ENCODE measurements around the gene IFFO2. TPM values are rescaled to one million over a fixed set of nuclear protein-coding genes. Genes with fewer than 3 reads are reported as not detected.
A peak's percentile ranks its signal among the peaks of the same experiment; 100 is the strongest.

IFFO2 gene
- total and polyA plus RNA-seq, 2 of the 8 experiments (the other 6 are each of a cell fraction or from before 2014, with no cell fraction given), result 6.6 to 10.4 TPM

DNA sequence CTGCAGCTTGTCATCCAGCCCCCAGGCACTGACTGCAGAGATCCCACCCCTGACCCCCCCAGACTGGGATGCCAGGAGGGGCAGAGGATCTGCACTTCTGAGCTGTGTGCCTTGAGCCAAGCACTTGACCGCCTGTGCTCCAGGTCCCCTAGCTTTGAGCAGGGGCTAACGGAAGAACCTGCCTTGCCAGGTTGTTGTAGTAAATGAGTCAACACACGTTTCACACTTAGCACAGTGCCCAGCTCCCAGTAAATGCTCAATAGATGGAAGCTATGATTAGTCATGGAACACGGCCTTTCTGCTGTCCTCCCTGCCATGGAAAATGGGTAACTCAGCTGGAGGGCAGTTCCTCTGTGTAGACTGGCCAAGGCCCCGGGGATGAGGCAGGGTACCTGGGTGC, 24.1 kb downstream of the IFFO2 start:
- no peak for DNase-seq (ENCODE audit: low read depth in 1 of 2, low spot score in 2 of 2)
- 81% methylated on average over 5 of the region's 5 CpGs; no CpG with 5 or more reads in 1 of the 2 experiments for WGBS, 2 experiments (ENCODE audit: extremely low coverage in 1 of 2, insufficient coverage in 1 of 2, insufficient read length in 1 of 2, insufficient replicate concordance in 2 of 2, low coverage in 1 of 2, low lambda C conversion rate in 2 of 2, missing lambda C conversion rate in 1 of 2)

More for the DNA sequence above, 24.1 kb downstream of the IFFO2 start:
- H2BK5ac ChIP-seq (ENCODE audit: low read depth, low read length), result peak overlapping the region; percentile 60; the same call in 1 of the 2 replicates
- TF ChIP-seq RAD21 (IDR thresholded peaks at IDR 0.05 in 1 of 2, conservative IDR thresholded peaks at IDR 0.05 in 1 of 2; ENCODE audit: low read depth in 2 of 2, low read length in 2 of 2) (no peak), KDM5A (IDR thresholded peaks at IDR 0.05; ENCODE audit: low read length) (no peak), ATF3 (IDR thresholded peaks at IDR 0.05; ENCODE audit: insufficient read depth, low read depth, low read length) (no peak), RXRA (IDR thresholded peaks at IDR 0.05; ENCODE audit: insufficient read depth, low read depth, low read length) (no peak), KDM1A (IDR thresholded peaks at IDR 0.05; ENCODE audit: borderline replicate concordance, low read length) (no peak), HDAC6 (IDR thresholded peaks at IDR 0.05; ENCODE audit: low read depth, low read length) (no peak), TBP (IDR thresholded peaks at IDR 0.05; ENCODE audit: low read depth, low read length) (no peak), BACH1 (IDR thresholded peaks at IDR 0.05; ENCODE audit: low read length) (no peak), BRCA1 (IDR thresholded peaks at IDR 0.05; ENCODE audit: low read depth, low read length) (no peak), NANOG (IDR thresholded peaks at IDR 0.05; ENCODE audit: insufficient read depth, low read depth, low read length, poor library complexity, severe bottlenecking) (no peak)
- peak overlapping the region; percentile 29; the same call in 1 of the 2 replicates for H4K8ac ChIP-seq (ENCODE audit: extremely low read depth, insufficient read depth, low read length)
- no peaks in the 10 kb centered on the region; the same call in 1 of the 2 replicates for H3K23me2 ChIP-seq (ENCODE audit: low read depth, low read length)
- peaks cover 7% of the 10 kb centered on the region for H3K79me1 ChIP-seq (ENCODE audit: low read depth, low read length)
- H3K36me3 ChIP-seq (ENCODE audit: control insufficient read depth in 2 of 4, insufficient read depth in 4 of 4, low read length in 3 of 4), result no peaks in the 10 kb centered on the region
- H2BK120ac ChIP-seq (replicated peaks; ENCODE audit: low read depth, low read length), result peak overlapping the region; percentile 21
- no peaks in the 10 kb centered on the region for H3K9me3 ChIP-seq (ENCODE audit: insufficient read depth in 2 of 2, low read depth in 1 of 2, low read length in 1 of 2)
- H3K27ac ChIP-seq (ENCODE audit: low read depth, low read length), result no peak overlapping the region
- H3K18ac ChIP-seq (ENCODE audit: extremely low read depth, low read length), result no peak overlapping the region
- no peak overlapping the region for H3K4me2 ChIP-seq (ENCODE audit: insufficient read depth in 1 of 2, low read depth in 2 of 2, low read length in 2 of 2)
- H2BK12ac ChIP-seq (ENCODE audit: low read depth, low read length), result peak overlapping the region; percentile 27; the same call in 1 of the 2 replicates
- no peak overlapping the region for H2AK5ac ChIP-seq (ENCODE audit: low read depth, low read length)
- H2BK20ac ChIP-seq (ENCODE audit: low read length), result no peak overlapping the region
- H3K14ac ChIP-seq (ENCODE audit: insufficient read length), result no peak overlapping the region
- H3K56ac ChIP-seq (replicated peaks; ENCODE audit: insufficient read length, low read depth, low read length), result no peak overlapping the region
- ChIA-PET CTCF (ENCODE audit: partially characterized antibody) (interaction anchor here (1.1 to 10.0 kb wide), 5 partner anchors 12 to 40 kb away, joined by 3 to 109 read pairs (median 4); no protein-coding TSS in a partner anchor), POLR2A (ENCODE audit: partially characterized antibody) (interaction anchor here (1.1 kb wide), 1 partner anchor 9 kb away, joined by 3 read pairs; no protein-coding TSS in a partner anchor)
- peak overlapping the region; percentile 58 for H3K4ac ChIP-seq (replicated peaks; ENCODE audit: insufficient read length, low read depth, low read length)
- H4K20me1 ChIP-seq (replicated peaks in 1 of 2; ENCODE audit: control insufficient read depth in 1 of 2, insufficient read depth in 2 of 2, low read length in 2 of 2), result peaks cover 0 to 2% of the 10 kb centered on the region in 2 experiments
- H3K9ac ChIP-seq (replicated peaks in 1 of 4; ENCODE audit: extremely low read depth in 1 of 4, low read depth in 3 of 4, low read length in 3 of 4), result no peak overlapping the region
- no peak overlapping the region for H4K5ac ChIP-seq (ENCODE audit: insufficient read length, low read depth, low read length)
- 0 out of 2 replicates have a peak overlapping the region, but pooled peaks have one; percentile 29 for H2BK15ac ChIP-seq (ENCODE audit: low read length)
- no peak overlapping the region for H2AFZ ChIP-seq (ENCODE audit: low read length)
- H3K4me3 ChIP-seq (ENCODE audit: extremely low read depth in 1 of 4, insufficient read depth in 2 of 4, low read depth in 3 of 4, low read length in 4 of 4), result no peak overlapping the region
- FAIRE-seq, result no peak
- H4K91ac ChIP-seq (replicated peaks; ENCODE audit: insufficient read length, low read length), result peak overlapping the region; percentile 22
- H3K4me1 ChIP-seq (replicated peaks in 1 of 4; ENCODE audit: control insufficient read depth in 3 of 4, insufficient read depth in 4 of 4, low read length in 3 of 4), result peaks cover 0 to 14% (median 6%) of the 10 kb centered on the region in 4 experiments; a peak in 4 of 7 replicates
- no peaks in the 10 kb centered on the region for H3K79me2 ChIP-seq (ENCODE audit: control insufficient read depth in 1 of 2, insufficient read depth in 2 of 2, low read length in 2 of 2)
- no peak overlapping the region for H3K23ac ChIP-seq (ENCODE audit: insufficient read length)
- H3K27me3 ChIP-seq (replicated peaks in 1 of 4; ENCODE audit: control insufficient read depth in 3 of 4, extremely low read depth in 1 of 4, insufficient read depth in 3 of 4, low read length in 3 of 4), result no peaks in the 10 kb centered on the region
